Measurements from ENCODE around the gene HAT1.

HAT1 gene

GRCh38 chr2:171941316-171941699 is 19.0 kb downstream of the HAT1 start:
- no peak for DNase-seq (ENCODE audit: low read depth)
- TF ChIP-seq, protein P1, sequence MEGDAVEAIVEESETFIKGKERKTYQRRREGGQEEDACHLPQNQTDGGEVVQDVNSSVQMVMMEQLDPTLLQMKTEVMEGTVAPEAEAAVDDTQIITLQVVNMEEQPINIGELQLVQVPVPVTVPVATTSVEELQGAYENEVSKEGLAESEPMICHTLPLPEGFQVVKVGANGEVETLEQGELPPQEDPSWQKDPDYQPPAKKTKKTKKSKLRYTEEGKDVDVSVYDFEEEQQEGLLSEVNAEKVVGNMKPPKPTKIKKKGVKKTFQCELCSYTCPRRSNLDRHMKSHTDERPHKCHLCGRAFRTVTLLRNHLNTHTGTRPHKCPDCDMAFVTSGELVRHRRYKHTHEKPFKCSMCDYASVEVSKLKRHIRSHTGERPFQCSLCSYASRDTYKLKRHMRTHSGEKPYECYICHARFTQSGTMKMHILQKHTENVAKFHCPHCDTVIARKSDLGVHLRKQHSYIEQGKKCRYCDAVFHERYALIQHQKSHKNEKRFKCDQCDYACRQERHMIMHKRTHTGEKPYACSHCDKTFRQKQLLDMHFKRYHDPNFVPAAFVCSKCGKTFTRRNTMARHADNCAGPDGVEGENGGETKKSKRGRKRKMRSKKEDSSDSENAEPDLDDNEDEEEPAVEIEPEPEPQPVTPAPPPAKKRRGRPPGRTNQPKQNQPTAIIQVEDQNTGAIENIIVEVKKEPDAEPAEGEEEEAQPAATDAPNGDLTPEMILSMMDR (IDR thresholded peaks at IDR 0.05; ENCODE audit: low read depth, low read length) = no peak
- no peak overlapping the region for H3K4me3 ChIP-seq (ENCODE audit: low read depth, low read length)

DNA sequence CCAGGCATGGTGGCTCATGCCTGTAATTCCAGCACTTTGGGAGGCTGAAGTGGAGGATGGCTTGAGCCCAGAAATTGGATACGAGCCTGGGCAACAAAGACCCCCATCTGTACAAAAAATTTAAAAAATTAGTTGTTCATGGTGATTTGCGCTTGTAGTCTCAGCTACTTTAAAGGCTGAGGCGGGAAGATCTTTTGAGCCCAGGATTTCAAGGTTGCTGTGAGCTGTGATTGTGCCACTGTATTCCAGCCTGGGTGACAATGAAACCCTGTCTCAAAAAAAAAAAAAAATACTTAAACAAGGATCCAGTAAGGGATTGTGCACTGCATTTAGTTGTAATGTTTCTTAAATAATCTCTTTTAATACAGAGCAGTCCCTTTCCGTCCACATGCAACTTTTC is 21.6 kb downstream of the HAT1 start:
- TF ChIP-seq, protein P1 (IDR thresholded peaks at IDR 0.05; ENCODE audit: low read depth, low read length) = no peak
- no peak for TF ChIP-seq MYC (IDR thresholded peaks at IDR 0.05; ENCODE audit: low read depth, low read length)
- no peak for TF ChIP-seq MAX (IDR thresholded peaks at IDR 0.05; ENCODE audit: low read depth, low read length)
- TF ChIP-seq POLR2A (IDR thresholded peaks at IDR 0.05; ENCODE audit: extremely low read depth, insufficient read length) = no peak
- no peak overlapping the region for H3K4me3 ChIP-seq (ENCODE audit: low read depth, low read length)
- no peak for DNase-seq (ENCODE audit: low read depth)

DNA sequence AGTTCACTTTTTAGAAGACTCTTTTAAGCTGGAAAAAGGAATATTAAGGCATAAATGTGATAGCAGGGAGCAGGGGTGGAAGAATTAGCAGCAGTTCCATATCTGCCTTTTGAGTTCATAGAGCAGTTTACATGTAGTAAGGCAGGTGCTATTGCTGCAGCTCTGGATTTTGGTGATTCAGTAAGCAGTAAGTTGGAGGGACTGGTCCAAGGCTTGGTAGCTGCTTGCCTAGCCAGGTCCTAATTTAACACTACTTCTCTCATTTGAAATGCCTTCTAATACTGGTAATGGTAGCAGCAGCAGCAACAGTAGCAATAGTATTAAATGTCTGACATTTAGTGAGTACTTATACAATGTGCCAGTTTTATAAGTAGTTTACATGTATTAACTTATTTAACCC is 30.0 kb downstream of the HAT1 start:
- no peak for DNase-seq (ENCODE audit: low read depth)
- TF ChIP-seq MAX (IDR thresholded peaks at IDR 0.05; ENCODE audit: low read depth, low read length) (no peak), MYC (IDR thresholded peaks at IDR 0.05; ENCODE audit: low read depth, low read length) (no peak), POLR2A (IDR thresholded peaks at IDR 0.05; ENCODE audit: extremely low read depth, insufficient read length) (no peak)
- TF ChIP-seq, protein P1 (IDR thresholded peaks at IDR 0.05; ENCODE audit: low read depth, low read length) = no peak
- H3K4me3 ChIP-seq (ENCODE audit: low read depth, low read length) = no peak overlapping the region

DNA sequence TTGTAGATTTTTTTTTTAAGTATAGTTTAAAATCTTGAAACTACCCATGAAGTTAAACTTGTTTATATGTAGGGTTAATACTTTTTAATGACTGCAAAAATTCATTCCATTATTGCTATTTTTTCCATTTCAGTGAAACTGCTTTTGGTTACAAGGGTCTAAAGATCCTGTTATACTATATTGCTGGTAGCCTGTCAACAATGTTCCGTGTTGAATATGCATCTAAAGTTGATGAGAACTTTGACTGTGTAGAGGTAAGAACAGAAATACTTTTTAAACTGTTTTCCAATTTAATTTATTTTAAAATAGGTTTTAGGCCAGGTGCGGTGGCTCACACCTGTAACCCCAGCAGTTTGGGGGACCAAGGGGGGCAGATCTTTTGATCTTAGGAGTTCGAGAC is 30.5 kb downstream of the HAT1 start:
- no peak overlapping the region for H3K4me3 ChIP-seq (ENCODE audit: low read depth, low read length)
- no peak for DNase-seq (ENCODE audit: low read depth)
- TF ChIP-seq MAX (IDR thresholded peaks at IDR 0.05; ENCODE audit: low read depth, low read length) (no peak), MYC (IDR thresholded peaks at IDR 0.05; ENCODE audit: low read depth, low read length) (no peak), POLR2A (IDR thresholded peaks at IDR 0.05; ENCODE audit: extremely low read depth, insufficient read length) (no peak)

GRCh38 chr2:171956135-171956825 is 34.0 kb downstream of the HAT1 start:
- H3K4me3 ChIP-seq (ENCODE audit: low read depth, low read length) = no peak overlapping the region
- TF ChIP-seq, protein P1 (IDR thresholded peaks at IDR 0.05; ENCODE audit: low read depth, low read length) = no peak
- TF ChIP-seq MYC (IDR thresholded peaks at IDR 0.05; ENCODE audit: low read depth, low read length) (no peak), POLR2A (IDR thresholded peaks at IDR 0.05; ENCODE audit: extremely low read depth, insufficient read length) (no peak), MAX (IDR thresholded peaks at IDR 0.05; ENCODE audit: low read depth, low read length) (peak; percentile 5; the same call in 1 of the 2 replicates)
- peak; percentile 87 for DNase-seq (ENCODE audit: low read depth)

DNA sequence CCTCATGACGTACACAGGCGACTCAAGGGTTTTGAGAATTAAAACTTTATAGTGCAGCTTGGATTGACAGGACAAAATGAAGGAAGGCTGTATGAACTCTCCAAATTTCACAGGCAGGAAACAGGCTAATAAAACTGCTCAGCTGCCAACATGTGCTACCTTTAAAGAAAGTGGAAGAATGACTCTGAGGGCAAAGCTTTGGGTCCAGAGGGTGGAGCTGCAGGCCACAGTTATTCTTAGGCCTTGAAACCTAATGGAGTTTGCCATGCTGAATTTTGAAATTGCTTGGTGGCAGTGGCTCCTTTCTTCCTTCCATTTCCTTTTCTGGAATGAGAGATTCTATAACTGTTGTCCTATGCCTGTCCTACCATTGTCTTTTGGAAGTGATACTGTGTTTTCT is 34.8 kb downstream of the HAT1 start:
- DNase-seq (ENCODE audit: low read depth) = peak; percentile 70
- H3K4me3 ChIP-seq (ENCODE audit: low read depth, low read length) = no peak overlapping the region
- TF ChIP-seq MYC (IDR thresholded peaks at IDR 0.05; ENCODE audit: low read depth, low read length) = peak; percentile 72
- peak; percentile 77; the same call in 1 of the 2 replicates for TF ChIP-seq MAX (IDR thresholded peaks at IDR 0.05; ENCODE audit: low read depth, low read length)
- no peak for TF ChIP-seq POLR2A (IDR thresholded peaks at IDR 0.05; ENCODE audit: extremely low read depth, insufficient read length)
